H1 (cell line): Measurements from ENCODE around the gene INVS. TPM values are rescaled to one million over a fixed set of nuclear protein-coding genes. Genes with fewer than 3 reads are reported as not detected.

Experiments used
- BCL11A ChIP-seq, 2 experiments: IDR thresholded peaks; one replicate each; pipeline ENCODE4 v1.6.1; 2011; ENCODE audit warnings: low read depth in 2 of 2, low read length in 2 of 2, mild to moderate bottlenecking in 2 of 2
- SAP30 ChIP-seq: fragments of 300-600 bp; sonication (generic); IDR thresholded peaks from 2 replicates; pipeline ENCODE4 v1.7.1; 2012; ENCODE audit warnings: low read length, moderate library complexity, mild to moderate bottlenecking, inconsistent platforms; ENCODE audit not compliant: insufficient read depth, insufficient replicate concordance
- SIN3A ChIP-seq, 2 experiments: IDR thresholded peaks in 1 of 2; conservative IDR thresholded peaks in 1 of 2; 2 replicates each; pipeline ENCODE4 v1.6.1; 2011 to 2012; ENCODE audit warnings: low read length in 2 of 2, improper control_type of control experiment in 1 of 2, low read depth in 1 of 2, mild to moderate bottlenecking in 1 of 2
- SIX5 ChIP-seq: IDR thresholded peaks from 2 replicates; pipeline ENCODE4 v1.6.1; 2011; ENCODE audit warnings: mild to moderate bottlenecking, low read depth, low read length
- TBP ChIP-seq: IDR thresholded peaks from 2 replicates; pipeline ENCODE4 v1.6.1; 2011; ENCODE audit warnings: low read depth, low read length, improper control_type of control experiment
- polyA plus RNA-seq, 7 experiments: library from polyadenylated mRNA; depleted of rRNA in 3 of 7; stranded (reverse) in 5 of 7; unstranded in 2 of 7; fragments of >200 nt in 5 of 7; fragments of 200-250 nt in 2 of 7; gene quantifications; 1 replicate in 5 of 7; 2 replicates in 1 of 7; 4 replicates in 1 of 7; pipeline versions ENCODE4 v1.2.1 to v1.2.3, GENCODE V29; 2011 to 2013; ENCODE audit warnings: missing spikeins in 2 of 7, mixed read lengths in 2 of 7
- total RNA-seq: library from RNA; stranded (reverse); fragmentation: NEBNext Ultra II Directional; extraction: Animal tissue kit (Norgen Biotek cat#: 25700); gene quantifications from 2 replicates; pipeline ENCODE4 v1.2.1, GENCODE V29; 2021
- TF ChIP-seq, protein P1 (sequence below): IDR thresholded peaks from 2 replicates; pipeline ENCODE4 v1.6.1; 2012; ENCODE audit warnings: low read length, inconsistent platforms

Gene INVS
- total and polyA plus RNA-seq, 2 of the 8 experiments (the other 6 are each of a cell fraction or from before 2014, with no cell fraction given): 4.1 to 6.9 TPM

DNA sequence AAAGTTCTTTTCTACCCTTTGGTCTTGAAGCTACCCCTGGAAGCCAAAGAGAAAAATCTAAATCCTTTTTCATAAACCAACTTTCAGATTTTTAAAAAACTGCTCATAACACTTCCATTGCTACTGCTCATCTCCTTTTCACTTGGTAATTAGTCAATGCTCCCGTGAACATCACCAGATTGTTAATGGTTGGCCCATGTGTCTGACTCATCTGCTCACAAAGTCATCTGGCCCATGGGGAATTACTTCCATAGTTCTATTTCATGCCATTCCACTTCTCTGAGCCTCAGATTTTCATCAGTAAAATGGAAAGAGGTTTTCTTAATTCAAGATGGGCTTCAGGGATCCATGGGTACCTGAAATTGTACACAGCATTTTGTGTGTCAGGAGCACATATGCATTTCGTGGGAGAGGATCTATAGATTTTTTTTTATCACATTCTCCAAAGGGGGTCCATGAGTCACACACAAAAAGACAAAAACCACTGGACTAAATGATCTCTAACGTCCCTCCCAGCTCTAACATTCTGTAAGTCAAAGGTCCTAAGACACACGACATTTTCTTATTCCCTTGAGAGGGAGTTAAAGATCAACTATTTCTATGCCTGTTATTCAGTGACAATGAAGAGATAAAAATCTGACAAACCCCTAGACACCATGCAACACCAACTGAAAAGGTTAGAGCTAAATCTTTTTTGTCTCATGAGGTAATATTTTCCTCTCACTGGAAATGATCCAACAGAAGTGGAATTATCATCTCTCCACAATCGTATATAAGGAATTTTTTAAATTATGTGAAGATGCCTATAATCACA lies 178.3 kb downstream of the INVS start (continued):
- TF ChIP-seq, protein P1, sequence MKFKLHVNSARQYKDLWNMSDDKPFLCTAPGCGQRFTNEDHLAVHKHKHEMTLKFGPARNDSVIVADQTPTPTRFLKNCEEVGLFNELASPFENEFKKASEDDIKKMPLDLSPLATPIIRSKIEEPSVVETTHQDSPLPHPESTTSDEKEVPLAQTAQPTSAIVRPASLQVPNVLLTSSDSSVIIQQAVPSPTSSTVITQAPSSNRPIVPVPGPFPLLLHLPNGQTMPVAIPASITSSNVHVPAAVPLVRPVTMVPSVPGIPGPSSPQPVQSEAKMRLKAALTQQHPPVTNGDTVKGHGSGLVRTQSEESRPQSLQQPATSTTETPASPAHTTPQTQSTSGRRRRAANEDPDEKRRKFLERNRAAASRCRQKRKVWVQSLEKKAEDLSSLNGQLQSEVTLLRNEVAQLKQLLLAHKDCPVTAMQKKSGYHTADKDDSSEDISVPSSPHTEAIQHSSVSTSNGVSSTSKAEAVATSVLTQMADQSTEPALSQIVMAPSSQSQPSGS: no peak
- no peak for TF ChIP-seq SAP30
- TF ChIP-seq BCL11A (IDR thresholded peaks at IDR 0.05; ENCODE audit: low read depth in 2 of 2, low read length in 2 of 2): no peak
- TF ChIP-seq SIN3A (conservative IDR thresholded peaks at IDR 0.05 in 1 of 2, IDR thresholded peaks at IDR 0.05 in 1 of 2; ENCODE audit: low read depth in 1 of 2, low read length in 2 of 2): no peak
- no peak for TF ChIP-seq SIX5
- TF ChIP-seq TBP: no peak
- TF ChIP-seq, all 59 proteins: peak for 0
